ENCODE results near the gene SLC9A2. TPM values are rescaled to one million over a fixed set of nuclear protein-coding genes. Genes with fewer than 3 reads are reported as not detected.

The SLC9A2 gene
- total and polyA plus RNA-seq, 10 of the 15 experiments (the other 5 are each of a cell fraction or from before 2014, with no cell fraction given): 0.13 to 1.2 (median 0.79) TPM

DNA sequence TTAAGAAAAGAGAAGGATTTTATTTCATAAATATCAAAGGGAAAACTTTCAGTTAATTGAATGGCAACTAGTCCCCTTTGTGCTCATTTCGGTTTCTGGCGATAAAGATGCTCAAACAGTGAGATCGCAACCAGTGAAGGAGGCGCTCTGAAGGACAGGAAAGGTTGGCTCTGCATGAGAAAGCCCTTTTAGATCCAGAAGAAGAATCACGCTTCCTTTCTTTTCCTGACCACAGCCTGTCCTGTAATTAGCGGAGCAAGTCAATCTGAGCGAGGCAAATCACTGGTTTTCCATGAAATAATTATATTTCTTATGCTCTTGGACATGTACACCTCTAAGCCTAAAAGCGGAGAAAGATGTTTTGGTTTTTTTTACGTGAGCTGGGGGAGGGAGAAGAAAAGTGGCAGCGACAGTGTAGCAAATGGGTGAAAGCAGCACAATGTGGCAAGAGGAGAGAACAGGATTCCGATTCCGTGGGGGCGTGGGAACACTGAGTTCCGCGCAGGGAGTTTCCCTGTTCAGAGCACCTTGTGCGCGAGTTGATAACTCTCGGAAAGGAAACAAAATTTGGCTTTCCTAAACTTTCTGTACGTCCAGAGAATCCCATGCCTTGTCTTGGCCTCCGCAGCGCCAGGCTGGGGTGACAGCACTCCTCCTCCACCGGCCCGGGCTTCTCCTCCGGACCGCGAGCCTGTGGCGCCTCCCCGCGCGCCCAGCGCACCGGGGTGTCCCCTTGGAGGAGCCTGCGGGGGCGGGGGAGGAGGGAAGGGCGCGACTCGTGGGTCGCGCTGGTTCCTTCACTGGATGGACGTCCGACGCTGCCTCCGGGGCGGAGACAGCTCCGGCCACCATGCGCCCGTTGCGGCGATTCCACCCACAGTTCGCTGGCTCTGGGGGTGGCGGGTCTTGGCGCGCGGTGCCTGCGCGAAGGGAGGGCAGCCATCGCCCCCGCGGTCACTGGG lies 620 bp upstream of the SLC9A2 start:
- H3K27me3 ChIP-seq (replicated peaks in 1 of 2; ENCODE audit: control insufficient read depth in 2 of 2, insufficient read depth in 2 of 2, low read length in 1 of 2): peaks cover 6 to 12% of the 10 kb centered on the region in 2 experiments
- H3K9ac ChIP-seq (ENCODE audit: control insufficient read depth, insufficient read depth, low read length): no peak overlapping the region
- ATAC-seq (peak; percentile 6), DNase-seq (ENCODE audit: low read depth, low spot score) (no peak), FAIRE-seq (no peak)
- BruUV-seq (replicated peaks): no TSS peak
- H3K4me2 ChIP-seq (ENCODE audit: control insufficient read depth, insufficient read depth): peak overlapping the region; percentile 63
- in situ Hi-C loops (cut with MboI) (loop anchor here (10.0 kb wide), 1 partner anchor 144 kb away; the partner anchor contains the start of gene SLC9A4), intact Hi-C loops (cut with micrococcal nuclease; ENCODE audit: unreplicated experiment) (loop anchor here (2.0 to 10.0 kb wide), 2 partner anchors 86 to 186 kb away; no protein-coding TSS in a partner anchor)
- RAD21 ChIA-PET (ENCODE audit: unreplicated experiment): interaction anchor here (0.7 kb wide), 1 partner anchor 42 kb away, joined by 3 read pairs; no protein-coding TSS in a partner anchor
- POLR2A ChIA-PET: no interaction called here
- H3K27ac ChIP-seq (ENCODE audit: control insufficient read depth, insufficient read depth): no peak overlapping the region
- peak overlapping the region; percentile 26; the same call in 1 of the 2 replicates for H3K4me3 ChIP-seq
- H3K79me2 ChIP-seq (ENCODE audit: control insufficient read depth, insufficient read depth, low read length): no peaks in the 10 kb centered on the region
- no peaks in the 10 kb centered on the region for H4K20me1 ChIP-seq (ENCODE audit: control insufficient read depth, insufficient read depth)
- H2AFZ ChIP-seq (ENCODE audit: control insufficient read depth, low read depth, low read length): peak overlapping the region; percentile 20
- no peaks in the 10 kb centered on the region for H3K36me3 ChIP-seq (ENCODE audit: control insufficient read depth in 2 of 2, insufficient read depth in 2 of 2, low read length in 1 of 2)
- TF ChIP-seq EGR1 (IDR thresholded peaks at IDR 0.05; ENCODE audit: borderline replicate concordance in 1 of 2, low read depth in 2 of 2, low read length in 2 of 2): 0 out of 3 replicates have a peak, but pooled peaks of 1 of the 2 experiments have one; percentile 12
- TF ChIP-seq HDAC6 (IDR thresholded peaks at IDR 0.05; ENCODE audit: unreplicated experiment): peak; percentile 91
- TF ChIP-seq JUNB (IDR thresholded peaks at IDR 0.05): no peak
- H3K4me1 ChIP-seq (ENCODE audit: control insufficient read depth, insufficient read depth, low read length): no peaks in the 10 kb centered on the region
- no peaks in the 10 kb centered on the region for H3K9me3 ChIP-seq (replicated peaks; ENCODE audit: control insufficient read depth, insufficient read depth, low read length)
- CTCF ChIA-PET: interaction anchor here (5.3 kb wide), 1 partner anchor 16 kb away, joined by 65 read pairs; no protein-coding TSS in a partner anchor
- SMC1A ChIA-PET (ENCODE audit: uncharacterized antibody, unreplicated experiment): interaction anchor here (1.4 kb wide), 1 partner anchor 146 kb away, joined by 3 read pairs; the partner anchor contains the start of gene SLC9A4
- 3% methylated on average over 45 of the region's 59 CpGs for WGBS (ENCODE audit: insufficient coverage, insufficient replicate concordance, low lambda C conversion rate, missing lambda C conversion rate)

DNA sequence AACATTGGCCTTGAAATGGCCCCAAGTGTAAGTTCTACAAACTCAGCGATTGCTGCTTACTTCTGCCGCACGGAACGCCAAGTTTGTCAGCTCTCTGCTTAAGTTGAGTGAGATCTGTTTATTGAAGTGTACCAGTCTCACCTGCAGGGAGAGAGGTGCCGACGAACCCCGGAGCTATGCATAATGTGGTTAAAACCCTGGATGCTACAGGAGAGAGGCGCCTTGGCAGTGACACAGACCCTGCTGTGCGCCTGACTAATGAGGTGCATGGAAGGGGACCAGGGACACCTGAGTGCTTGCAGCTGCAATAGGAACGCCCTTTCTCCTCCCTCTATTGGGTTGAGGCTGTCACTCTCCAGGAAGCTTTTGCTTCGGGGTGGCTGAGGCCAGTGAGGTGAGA lies 979 bp downstream of the SLC9A2 start:
- RAD21 ChIA-PET (ENCODE audit: unreplicated experiment): no interaction called here
- no peaks in the 10 kb centered on the region for H3K9me3 ChIP-seq (replicated peaks; ENCODE audit: control insufficient read depth, insufficient read depth, low read length)
- H3K79me2 ChIP-seq (ENCODE audit: control insufficient read depth, insufficient read depth, low read length): no peaks in the 10 kb centered on the region
- intact Hi-C loops (cut with micrococcal nuclease; ENCODE audit: unreplicated experiment) (no loop called here), in situ Hi-C loops (cut with MboI) (no loop called here)
- no peak overlapping the region for H2AFZ ChIP-seq (ENCODE audit: control insufficient read depth, low read depth, low read length)
- peaks cover 6 to 12% of the 10 kb centered on the region in 2 experiments for H3K27me3 ChIP-seq (replicated peaks in 1 of 2; ENCODE audit: control insufficient read depth in 2 of 2, insufficient read depth in 2 of 2, low read length in 1 of 2)
- POLR2A ChIA-PET: no interaction called here
- WGBS (ENCODE audit: insufficient coverage, insufficient replicate concordance, low lambda C conversion rate, missing lambda C conversion rate): 78% methylated on average over 11 of the region's 11 CpGs
- ATAC-seq (no peak), FAIRE-seq (no peak), DNase-seq (ENCODE audit: low read depth, low spot score) (no peak)
- no peaks in the 10 kb centered on the region for H3K36me3 ChIP-seq (ENCODE audit: control insufficient read depth in 2 of 2, insufficient read depth in 2 of 2, low read length in 1 of 2)
- no peak overlapping the region; the same call in 1 of the 2 replicates for H3K4me2 ChIP-seq (ENCODE audit: control insufficient read depth, insufficient read depth)
- CTCF ChIA-PET: no interaction called here
- H3K4me1 ChIP-seq (ENCODE audit: control insufficient read depth, insufficient read depth, low read length): no peaks in the 10 kb centered on the region
- no peak overlapping the region for H3K27ac ChIP-seq (ENCODE audit: control insufficient read depth, insufficient read depth)
- TF ChIP-seq, protein P1, sequence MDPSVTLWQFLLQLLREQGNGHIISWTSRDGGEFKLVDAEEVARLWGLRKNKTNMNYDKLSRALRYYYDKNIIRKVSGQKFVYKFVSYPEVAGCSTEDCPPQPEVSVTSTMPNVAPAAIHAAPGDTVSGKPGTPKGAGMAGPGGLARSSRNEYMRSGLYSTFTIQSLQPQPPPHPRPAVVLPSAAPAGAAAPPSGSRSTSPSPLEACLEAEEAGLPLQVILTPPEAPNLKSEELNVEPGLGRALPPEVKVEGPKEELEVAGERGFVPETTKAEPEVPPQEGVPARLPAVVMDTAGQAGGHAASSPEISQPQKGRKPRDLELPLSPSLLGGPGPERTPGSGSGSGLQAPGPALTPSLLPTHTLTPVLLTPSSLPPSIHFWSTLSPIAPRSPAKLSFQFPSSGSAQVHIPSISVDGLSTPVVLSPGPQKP (IDR thresholded peaks at IDR 0.05; ENCODE audit: low read depth, low read length): no peak
- TF ChIP-seq ZNF622 (IDR thresholded peaks at IDR 0.05): no peak
- TF ChIP-seq, protein P2, sequence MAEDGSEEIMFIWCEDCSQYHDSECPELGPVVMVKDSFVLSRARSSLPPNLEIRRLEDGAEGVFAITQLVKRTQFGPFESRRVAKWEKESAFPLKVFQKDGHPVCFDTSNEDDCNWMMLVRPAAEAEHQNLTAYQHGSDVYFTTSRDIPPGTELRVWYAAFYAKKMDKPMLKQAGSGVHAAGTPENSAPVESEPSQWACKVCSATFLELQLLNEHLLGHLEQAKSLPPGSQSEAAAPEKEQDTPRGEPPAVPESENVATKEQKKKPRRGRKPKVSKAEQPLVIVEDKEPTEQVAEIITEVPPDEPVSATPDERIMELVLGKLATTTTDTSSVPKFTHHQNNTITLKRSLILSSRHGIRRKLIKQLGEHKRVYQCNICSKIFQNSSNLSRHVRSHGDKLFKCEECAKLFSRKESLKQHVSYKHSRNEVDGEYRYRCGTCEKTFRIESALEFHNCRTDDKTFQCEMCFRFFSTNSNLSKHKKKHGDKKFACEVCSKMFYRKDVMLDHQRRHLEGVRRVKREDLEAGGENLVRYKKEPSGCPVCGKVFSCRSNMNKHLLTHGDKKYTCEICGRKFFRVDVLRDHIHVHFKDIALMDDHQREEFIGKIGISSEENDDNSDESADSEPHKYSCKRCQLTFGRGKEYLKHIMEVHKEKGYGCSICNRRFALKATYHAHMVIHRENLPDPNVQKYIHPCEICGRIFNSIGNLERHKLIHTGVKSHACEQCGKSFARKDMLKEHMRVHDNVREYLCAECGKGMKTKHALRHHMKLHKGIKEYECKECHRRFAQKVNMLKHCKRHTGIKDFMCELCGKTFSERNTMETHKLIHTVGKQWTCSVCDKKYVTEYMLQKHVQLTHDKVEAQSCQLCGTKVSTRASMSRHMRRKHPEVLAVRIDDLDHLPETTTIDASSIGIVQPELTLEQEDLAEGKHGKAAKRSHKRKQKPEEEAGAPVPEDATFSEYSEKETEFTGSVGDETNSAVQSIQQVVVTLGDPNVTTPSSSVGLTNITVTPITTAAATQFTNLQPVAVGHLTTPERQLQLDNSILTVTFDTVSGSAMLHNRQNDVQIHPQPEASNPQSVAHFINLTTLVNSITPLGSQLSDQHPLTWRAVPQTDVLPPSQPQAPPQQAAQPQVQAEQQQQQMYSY (CRISPR knock-in tag; IDR thresholded peaks at IDR 0.05): no peak
- no peak for TF ChIP-seq BRCA1 (IDR thresholded peaks at IDR 0.05; ENCODE audit: low read depth, low read length)
- BruUV-seq (replicated peaks): no TSS peak
- SMC1A ChIA-PET (ENCODE audit: uncharacterized antibody, unreplicated experiment): no interaction called here
- H3K9ac ChIP-seq (ENCODE audit: control insufficient read depth, insufficient read depth, low read length): no peak overlapping the region
- H3K4me3 ChIP-seq: no peak overlapping the region
- no peaks in the 10 kb centered on the region for H4K20me1 ChIP-seq (ENCODE audit: control insufficient read depth, insufficient read depth)

Data from GM12878 (cell line).